GM19043 (cell line): ENCODE data around the gene SIK2.
"Not testable (repeated sequence)": the region's sequence is repeated elsewhere in the genome, so short reads cannot be mapped to it uniquely, and the experiment has no call there.

ENCODE experiments used
- ATAC-seq: cut with Tn5 transposase; IDR thresholded peaks from one replicate; pipeline ENCODE4 v1.9.1; 2021; ENCODE audit warnings: low read depth; ENCODE audit not compliant: unreplicated experiment

The SIK2 gene

DNA sequence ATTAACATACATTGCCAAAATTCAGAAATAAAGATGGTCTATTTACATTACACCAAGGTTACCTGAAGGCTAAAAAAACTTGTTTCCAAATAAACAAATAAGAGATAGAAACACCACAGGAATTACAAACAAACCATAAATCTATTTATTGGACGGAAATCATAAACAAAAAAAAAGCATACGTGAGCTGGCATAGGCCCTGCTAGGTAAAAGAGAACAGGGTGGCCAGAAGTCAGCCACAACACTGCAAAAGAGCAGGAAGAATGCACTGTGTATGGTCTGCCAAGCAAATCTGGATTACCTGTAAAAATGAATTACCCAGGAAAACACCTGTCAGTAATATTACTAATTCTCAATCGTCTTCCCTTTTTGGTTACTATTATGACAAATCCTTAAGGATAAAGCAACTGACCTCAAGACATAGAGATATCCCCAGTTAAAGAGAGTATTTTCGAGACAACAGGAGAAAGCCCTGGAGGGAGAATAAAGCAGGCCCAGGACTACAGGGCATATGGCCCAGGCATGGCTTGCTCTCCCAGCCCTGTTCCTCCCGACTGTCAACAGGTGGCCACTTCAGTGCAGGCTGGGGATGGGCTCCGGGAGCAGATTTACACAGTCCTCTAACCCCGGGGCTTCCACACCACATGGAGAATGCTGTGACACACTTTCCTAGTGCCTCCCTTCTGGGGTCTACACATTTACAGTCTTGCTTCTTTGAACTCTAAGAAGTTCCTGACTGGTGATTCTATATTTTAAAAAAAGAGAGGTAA is 146.0 kb downstream of the SIK2 start:
- no peak for ATAC-seq

DNA sequence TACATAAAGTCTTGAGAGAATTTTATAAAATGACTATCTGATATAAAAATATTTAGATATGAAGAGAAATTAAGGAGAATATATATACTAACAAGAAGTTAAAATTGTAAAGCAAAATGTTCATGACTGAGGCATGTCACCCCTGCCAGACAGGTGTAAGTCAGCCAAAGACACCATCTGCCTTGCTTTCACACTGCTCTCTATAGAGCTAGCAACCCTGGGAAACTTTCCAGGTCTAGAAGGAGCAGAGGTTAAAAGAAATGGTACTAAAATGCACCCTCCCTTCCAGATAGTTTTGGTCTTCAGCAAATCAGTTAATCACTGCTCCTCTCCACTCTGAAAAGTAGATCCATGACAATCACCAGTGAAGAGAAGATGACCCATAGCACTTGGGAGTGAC is 147.4 kb downstream of the SIK2 start:
- no peak for ATAC-seq

DNA sequence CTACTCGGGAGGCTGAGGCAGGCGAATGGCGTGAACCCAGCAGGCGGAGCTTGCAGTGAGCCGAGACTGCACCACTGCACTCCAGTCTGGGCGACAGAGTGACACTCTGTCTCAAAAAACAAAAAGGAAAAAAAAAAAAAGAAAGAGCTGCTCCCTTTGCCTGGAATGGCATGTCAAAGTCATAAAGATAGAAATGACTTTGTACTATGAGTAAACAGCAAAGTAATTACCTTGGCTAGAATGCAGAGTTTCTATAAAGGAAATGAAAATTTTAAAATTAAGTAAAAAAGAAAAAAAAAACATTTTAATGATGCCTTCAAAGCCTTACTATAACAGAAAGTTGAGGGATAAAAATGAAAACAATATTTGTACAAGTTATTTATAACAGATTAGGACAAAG is 153.8 kb downstream of the SIK2 start:
- no peak for ATAC-seq

DNA sequence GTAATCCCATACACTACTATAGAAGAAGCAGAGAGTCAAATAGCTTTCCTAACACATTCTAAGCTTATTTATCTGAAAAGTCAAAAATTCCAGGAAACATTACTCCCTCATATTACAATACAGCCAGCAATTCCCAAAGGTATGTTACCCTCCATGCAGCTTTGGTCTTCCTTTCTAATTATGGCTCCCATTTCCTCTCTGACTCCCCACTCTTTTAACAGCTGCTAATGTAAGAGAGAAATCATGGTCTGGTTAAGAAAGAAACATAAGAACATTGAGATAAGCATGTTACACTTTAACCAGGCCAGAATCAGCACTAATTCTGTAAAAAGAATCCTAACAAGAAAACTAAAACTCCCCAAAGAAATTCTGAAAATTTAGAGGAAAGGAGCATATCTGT is 157.1 kb downstream of the SIK2 start:
- no peak for ATAC-seq

DNA sequence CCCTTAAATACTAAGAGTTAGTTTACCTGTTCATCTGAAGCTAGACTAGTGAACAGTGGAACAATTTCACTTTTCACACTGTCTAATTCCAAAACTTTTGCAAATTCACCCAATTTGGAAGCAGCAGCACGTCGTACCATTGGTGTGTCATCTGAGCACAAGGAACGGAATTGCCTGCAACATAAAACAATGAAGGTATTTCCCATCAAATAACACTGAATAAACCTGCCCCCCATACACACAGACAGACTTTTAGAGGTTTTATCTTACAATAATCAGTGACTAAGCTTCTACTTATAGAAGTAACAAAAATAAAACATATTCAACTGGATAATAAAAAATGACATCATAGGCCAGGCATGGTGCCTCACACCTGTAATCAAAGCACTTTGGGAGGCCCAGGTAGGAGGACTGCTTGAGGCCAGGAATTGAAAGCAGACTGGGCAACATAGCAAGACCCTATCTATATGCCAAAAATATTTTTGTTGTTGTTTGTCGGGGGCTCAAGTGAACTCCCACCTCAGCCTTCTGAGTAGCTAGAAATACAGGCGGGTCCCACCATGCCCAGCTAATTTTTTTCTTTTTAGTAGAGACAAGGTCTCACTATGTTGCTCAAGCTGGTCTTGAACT is 157.6 kb downstream of the SIK2 start:
- no peak for ATAC-seq

DNA sequence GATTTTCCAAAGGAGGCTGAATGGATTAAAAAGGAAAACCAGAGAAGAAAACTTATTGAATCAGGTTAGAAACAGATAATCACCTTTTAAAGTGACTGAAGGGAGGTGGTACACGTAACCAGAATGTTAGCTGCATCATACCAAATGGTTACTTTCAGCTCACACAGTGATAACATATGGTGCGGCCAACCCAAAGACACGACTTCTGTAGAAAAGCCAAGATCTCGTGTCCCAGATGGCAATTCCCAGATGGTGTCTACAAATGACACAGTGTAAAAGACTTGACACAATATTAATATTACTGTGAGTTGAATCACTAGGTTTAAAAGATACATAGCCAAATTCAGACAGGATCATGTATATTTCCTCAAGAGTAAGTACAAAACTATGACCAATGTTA is 158.8 kb downstream of the SIK2 start:
- no peak for ATAC-seq

DNA sequence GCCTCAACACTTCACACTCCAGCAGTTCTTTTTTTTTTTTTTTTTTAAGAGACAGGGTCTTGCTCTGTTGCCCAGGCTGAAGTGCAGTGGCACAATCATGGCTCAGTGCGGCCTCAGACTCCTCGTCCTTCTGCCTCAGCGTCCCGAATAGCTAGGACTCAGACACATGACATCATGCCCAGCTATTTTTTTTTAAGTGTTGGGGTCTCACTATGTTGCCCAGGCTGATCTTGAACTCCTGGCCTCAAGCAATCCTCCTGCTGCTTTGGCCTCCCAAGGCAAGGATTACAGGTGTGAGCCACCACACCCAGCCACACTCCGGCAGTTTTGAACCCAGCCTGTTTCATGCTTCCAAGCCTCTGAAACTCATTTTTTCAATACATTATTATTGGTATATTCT is 160.3 kb downstream of the SIK2 start:
- no peak for ATAC-seq

DNA sequence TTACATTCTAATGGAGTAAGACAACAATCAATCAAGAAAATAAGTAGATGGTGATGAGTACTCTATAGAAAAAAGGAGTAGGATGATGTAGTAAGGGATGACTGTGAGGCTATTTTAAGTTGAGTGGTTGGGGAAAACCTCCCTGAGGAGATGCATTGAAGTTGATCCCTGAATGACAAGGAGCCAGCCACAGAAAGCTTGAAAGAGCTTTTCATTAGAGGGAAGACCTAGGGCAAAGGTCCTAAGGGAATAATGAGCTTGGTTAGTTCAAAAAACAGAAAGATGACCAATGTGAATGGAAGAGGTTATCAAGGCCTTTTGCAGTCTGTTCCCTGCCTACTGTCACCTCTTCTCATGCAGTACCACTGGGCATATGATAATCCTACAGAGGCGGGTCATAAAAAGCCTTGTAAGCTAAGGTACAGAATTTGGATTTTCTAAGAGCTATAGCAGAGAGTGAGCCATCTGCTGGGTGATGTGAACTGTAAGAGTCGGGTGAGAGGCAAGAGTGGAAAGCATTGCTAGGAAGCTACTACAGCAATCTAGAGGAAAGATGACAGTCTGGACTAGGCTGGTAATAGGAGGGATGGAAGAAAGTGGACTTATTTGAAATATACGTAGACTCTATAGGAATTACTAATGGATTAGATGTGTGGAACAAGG is 160.9 kb downstream of the SIK2 start:
- no peak for ATAC-seq

DNA sequence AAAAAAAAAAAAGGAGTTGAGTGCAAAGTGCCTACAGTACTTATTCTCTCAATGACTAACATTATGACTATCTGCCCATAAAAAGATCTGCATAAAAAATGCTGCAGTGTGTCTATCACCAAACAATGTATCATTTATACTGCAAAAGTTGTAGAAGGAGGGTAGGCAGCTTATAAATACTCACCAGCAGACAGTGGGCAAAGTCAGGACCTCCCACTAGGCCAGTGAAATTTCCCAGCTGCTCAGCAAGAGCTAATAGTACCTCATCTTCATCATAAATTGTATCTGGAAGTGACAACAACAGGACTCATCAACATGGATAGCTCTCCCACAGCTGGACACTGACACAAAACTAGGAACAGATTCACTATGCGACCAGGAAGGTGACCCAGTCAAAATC is 162.4 kb downstream of the SIK2 start:
- no peak for ATAC-seq

DNA sequence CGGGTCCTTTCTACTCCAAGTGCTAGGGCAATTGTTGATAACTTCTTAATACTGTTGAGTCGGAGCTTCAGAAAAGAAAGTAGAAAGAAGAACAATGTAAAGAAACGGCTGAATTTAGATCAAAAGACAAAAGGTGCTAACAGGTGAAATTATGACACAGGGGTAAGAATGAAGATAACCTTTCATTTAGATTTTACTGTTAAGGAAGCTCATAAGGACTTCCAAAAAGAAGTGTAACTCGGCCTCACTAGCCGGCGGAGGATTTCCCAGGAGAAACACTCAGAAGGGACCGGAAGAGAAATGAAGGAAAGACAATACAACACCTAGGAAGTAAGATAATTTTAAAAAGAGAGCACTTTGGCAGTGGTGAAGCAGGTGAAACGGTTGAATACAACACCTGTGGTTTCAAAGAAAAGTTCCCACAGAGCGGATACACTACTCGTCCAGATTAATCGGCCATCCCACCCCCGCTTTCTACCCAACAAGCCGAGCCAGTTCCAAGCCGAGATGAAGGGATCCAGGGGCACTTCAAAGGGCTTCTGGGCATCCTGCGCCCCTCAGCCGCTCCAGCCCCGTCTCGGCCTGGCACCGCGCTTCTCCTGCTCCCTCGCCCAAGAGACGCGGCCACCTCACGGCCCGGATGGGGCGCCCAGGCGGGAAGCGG is 163.2 kb downstream of the SIK2 start:
- peak; percentile 33 for ATAC-seq

DNA sequence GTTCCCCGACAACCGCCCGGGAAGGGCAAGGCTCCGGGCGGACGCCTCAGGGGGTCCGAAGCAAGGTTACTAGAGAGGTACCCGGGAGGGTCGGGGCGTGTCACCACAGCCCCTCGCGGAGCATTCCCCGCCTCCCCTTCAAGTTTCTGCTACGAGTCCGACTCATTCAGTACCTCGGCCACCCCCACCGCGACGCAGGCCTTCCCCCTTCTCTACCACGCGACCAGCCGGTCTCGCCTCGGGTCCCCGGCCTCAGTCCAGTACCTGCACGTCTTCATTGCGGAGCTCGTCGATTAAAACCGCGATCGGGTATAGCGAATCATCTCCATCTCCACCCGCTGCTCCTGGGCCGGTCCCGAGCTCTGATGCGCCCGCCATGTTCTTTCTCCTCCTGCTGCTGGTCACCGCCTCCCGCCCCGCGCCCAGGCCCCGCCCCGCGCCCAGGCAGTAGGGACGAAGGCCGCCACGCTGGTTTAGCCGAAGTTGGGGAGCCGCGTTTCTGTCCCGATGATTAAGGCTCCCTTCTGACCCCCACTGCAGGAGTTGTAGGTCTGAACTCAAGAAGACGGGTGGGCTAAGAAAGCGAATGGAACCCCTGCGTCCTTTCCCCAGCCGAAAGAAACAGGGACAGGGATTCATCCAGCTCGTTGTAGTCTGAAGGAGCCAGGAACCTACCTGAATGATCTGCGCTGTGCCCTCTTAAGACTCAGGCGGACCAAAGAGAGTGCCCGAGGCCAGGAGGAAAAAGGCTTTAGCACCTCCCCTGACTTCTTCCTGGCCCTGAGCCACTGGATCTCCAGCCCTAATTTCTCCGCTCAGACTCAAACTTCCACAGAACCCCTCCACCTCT is 164.0 kb downstream of the SIK2 start, which contains the start of gene PPP2R1B:
PPP2R1B (minus strand) TSS at position 406 of the 850 bp plus-strand sequence; CDS start at position 378, 28 bp downstream.
- ATAC-seq: peak; percentile 88

DNA sequence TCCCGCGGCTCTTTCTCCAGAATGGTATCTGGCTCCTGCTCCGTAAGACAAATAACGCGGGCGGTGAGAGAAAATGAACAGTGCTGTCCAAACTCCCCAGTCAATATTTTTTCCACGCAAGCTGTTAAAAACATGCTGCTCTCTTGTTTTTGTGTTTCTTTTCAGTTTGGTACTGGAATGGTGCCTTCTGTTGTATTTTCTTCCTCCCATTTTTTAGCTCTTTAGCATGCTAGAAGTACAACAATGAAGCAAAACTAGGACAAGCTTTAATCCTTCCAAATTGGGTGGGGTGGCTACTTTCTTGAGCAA is 164.5 kb downstream of the SIK2 start:
- peak; percentile 12 for ATAC-seq

DNA sequence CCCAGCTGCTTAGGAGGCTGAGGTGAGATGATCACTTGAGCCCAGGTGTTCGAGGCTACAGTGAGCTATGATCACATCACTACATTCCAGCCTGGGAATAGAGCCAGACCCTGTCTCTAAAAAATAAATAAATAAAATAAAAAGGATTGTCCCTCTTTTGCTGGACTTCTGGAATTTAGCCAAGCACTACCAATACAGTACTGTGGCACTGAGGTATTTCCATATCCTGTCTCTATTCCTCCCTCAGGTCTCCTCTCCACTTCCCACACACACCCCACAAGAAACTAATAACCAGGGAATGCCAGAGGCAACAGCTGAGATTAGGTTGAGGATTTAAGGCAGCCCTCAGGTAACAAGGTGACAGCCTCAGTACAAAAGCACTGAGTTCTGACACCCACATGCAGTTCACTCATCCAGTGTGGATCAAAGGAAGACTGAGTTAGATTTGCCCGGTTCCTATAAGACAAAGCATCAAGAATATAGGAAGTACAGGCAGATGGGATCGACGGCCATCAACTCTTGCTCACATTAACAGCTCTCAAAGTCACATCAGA is 168.4 kb downstream of the SIK2 start:
- ATAC-seq: no peak

DNA sequence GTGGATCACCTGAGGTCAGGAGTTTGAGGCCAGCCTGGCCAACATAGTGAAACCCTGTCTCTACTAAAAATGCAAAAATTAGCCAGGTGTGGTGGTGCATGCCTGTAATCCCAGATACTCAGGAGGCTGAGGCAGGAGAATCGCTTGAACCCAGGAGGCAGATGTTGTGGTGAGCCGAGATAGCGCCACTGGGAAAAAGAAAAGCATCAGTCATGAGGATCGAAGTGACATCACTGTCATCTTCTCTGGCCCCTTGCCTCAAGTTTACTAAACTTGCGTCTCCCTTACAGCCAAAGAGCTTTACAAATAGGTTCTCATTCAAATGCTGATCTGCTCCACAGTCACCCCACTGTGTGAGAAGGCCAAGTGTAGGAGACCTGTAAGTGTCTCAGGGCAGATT is 169.0 kb downstream of the SIK2 start:
- not testable (repeated sequence) for ATAC-seq

DNA sequence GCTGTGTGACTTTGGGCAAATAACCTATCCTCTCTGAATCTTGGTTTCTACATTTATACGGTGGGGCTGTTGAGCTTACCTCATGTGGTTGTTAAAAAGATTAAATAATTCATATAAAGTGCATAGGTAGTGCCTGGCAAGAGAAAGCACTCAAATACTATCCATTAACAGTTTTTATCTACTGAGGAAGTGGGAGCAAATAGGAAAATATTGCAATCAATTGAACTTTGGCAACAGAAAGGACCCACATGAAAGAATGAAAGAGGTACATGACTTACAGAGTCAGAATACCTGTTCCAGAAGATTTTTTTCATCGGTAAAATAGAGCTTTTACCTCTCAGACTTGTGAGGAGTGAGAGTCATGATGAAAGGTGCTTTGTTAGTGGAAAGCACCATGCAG is 170.3 kb downstream of the SIK2 start:
- no peak for ATAC-seq

DNA sequence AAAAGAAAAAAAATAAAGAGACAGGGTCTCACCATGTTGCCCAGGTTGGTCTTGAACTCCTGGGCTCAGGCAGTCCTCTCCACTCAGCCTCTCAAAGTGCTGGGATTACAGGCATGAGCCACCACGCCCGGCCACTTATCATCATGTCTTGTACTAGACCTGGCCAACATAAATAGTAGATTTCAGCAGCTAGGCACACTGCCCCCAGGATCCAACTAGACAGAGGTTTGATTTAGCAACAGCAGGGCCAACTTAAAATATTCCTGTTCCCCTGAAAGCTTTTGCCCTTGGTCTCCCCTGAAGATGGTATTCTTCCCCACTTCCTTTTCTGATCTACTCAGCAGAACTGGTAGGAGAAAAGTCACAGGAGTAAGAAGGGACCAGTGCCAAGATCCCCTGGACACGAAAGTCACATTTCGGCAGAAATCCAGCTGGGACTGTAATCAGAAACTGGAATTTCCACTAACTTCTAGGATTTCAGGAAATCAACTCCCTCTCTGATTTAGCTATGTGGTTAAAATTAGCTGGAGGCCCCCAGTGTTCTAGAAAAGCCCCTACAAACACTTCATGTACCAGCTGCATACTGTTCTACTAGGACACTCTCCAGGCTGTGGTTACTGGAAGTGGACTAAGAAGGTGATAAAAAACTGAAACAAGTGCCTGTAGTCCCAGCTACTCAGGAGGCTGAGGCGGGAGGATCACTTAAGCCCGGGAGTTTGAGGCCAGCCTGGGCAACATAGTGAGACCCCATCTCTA is 172.9 kb downstream of the SIK2 start:
- ATAC-seq: no peak

DNA sequence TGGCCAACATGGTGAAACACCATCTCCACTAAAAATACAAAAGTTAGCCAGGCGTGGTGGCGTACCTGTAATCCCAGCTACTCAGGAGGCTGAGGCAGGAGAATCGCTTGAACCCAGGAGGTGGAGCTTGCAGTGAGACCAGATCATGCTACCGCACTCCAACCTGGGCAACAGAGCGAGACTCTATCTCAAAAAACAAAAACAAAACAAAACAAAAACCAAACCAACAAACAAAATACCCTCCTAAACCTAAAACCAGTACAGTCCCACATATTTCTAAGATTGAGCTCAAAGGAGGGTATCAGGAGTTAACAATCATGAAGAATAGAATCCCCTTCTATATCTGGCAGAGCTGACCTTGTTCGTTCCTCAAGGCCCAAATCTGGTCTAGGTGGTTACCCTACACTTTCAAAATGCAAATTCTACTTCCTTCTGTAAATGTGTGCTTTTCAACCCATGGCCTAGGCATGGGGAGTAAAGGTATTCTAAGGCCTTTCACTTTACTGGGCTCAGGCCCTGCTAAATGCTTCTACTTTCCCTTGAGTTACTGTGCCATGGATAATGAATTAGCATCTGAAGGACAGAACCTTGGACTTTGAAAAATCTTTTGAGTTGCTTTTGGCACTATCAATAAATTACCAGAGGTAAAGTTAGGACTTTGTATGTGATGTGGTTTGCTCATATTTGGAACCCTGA is 174.3 kb downstream of the SIK2 start:
- ATAC-seq: peak; percentile 96

DNA sequence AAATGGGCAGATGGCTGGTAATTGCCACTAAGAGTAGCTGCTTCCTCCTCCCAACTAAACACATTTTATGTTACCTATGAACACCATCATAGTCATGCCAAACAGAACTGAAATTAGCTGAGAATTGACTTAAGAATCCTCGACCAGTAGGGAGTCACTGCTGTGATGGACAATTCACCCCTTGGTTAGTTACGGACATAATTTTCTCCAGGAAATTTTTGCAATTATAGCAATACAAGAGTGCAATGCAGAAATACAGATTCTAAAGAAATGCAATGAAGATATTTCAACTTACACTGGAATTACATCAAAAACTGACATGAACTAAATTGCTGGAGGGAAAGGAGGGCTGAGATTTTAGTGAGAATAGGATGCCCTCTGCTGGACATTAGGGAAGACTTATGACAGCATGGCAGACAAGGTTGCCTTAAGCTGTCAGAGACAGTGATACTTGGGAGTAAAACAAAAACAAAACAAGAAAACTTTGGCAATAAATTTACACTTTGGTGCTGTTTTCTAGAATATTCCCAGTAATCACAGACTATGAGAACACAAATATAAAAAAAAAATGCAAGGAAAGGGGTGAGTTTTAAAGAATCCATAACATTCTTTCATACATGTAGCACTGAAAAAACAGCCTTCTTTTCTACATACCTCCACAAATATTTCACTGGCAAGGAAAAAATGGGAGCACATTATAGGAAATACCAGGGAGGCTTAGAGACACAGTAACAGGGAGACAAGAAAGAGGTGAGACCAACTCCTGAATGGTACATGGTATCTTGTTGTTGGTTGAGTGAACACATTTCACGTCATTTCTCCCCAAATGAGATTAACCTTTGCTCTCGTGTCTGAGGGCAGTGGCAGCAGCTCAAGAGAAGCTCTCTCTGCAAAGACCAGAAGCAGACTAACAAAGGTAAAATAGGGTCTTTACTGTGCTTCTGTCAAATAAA is 175.1 kb downstream of the SIK2 start:
- peak; percentile 50 for ATAC-seq
